GM12801 (cell line): ENCODE measurements around the gene CD80.

Source experiments
- CTCF ChIP-seq: IDR thresholded peaks from one replicate; pipeline ENCODE4 v1.5.1; 2011; ENCODE audit warnings: control low read depth; ENCODE audit not compliant: insufficient read length; ENCODE audit errors: extremely low read depth

Gene CD80

GRCh38 chr3:119559441-119559963, at the start of gene CD80:
CD80 (minus strand) TSS chr3:119559614; CDS start chr3:119557728, 1,886 bp downstream.
- TF ChIP-seq CTCF: no peak

GRCh38 chr3:119608405-119609000, 49.1 kb upstream of the CD80 start:
- no peak for TF ChIP-seq CTCF

GRCh38 chr3:119604878-119605277, 45.5 kb upstream of the CD80 start:
- TF ChIP-seq CTCF: no peak

GRCh38 chr3:119602676-119603075, 43.3 kb upstream of the CD80 start:
- no peak for TF ChIP-seq CTCF

- no peak for TF ChIP-seq CTCF
Observed at GRCh38 chr3:119601154-119601553, 41.7 kb upstream of the CD80 start.

- no peak for TF ChIP-seq CTCF
Observed at GRCh38 chr3:119600732-119601131, 41.3 kb upstream of the CD80 start.

- TF ChIP-seq CTCF: no peak
Observed at GRCh38 chr3:119599558-119600174, 40.3 kb upstream of the CD80 start.
